ENCODE measurements around the gene PAX8.

PAX8 gene

DNA sequence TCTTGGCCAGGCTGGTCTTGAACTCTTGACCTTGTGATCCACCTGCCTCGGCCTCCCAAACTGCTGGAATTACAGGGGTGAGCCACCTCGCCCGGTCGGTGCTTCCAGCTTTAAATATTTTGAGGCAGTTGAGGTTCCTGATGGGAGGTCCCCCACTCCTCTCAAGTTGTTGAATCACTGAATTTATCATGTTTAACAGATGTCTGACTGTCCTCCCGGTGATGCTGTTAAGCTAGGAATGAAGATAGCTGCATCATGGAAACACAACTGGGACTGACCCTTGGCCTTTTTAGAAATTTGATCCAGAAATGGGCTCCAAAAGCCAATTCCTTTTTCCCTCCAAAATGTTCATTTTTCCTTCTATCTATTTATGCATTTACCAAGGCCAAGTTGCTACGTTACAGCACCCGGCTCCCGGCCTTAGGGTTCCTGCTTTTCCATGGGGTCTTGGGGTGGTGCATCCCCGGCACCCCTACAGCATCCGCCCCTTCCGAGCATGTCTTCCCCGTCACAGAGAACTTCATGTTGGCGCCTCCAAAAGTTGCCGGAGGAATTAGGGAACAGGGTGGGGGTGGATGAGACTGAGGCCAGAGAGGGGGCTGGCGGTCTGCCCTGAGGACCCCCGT lies 43.9 kb downstream of the PAX8 start:
- Histone ChIP-seq H3K27ac (peak overlapping the region; percentile 42 to 54), H3K4me3 (peak overlapping the region; percentile 62)
- no peak for DNase-seq (ENCODE audit: low spot score)
- TF ChIP-seq CTCF (IDR thresholded peaks at IDR 0.05): no peak

DNA sequence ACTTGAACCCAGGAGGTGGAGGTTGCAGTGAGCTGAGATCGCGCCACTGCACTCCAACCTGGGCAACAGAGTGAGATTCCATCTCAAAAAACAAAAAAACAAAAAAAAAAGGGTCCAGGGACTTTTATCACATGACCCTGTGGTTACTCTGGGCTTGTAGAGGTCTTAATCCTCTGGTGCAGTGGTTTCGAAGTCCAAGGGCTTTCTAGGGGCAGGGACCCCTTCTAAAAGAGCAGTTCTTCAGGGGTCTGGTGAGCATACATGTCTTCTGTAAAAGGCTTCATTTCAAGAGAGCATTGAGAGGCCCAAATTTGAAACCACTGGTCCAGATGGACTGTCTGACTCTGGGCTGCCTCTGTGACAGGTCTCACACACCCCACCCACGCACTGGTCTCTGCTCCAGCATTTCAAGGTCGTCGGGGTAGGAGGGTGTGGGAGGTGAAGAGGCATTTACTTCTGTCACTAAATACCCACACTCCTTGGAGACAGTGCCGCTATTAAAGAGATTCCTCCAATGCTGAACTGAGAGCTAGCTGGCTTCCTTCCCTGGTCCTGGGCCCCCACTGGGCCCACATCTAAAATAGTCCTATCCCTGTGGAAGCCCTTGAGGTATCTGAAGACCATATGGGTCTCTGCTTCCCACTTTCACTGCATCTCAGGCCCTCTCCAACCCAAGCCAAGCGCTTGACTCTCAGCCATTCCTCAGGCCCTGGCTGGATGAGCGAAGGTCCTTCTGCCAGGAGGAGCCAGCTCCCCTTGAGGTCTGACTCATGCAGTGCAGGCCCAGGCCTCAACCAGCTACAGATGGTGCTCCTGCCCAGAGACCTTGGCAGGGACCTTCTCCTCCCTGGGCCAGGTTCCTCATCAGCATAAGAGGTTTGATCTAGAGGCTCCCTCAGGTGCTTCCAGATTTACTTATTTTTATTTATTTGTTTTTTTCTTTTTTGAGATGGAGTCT lies 44.8 kb downstream of the PAX8 start:
- no peak for TF ChIP-seq CTCF (IDR thresholded peaks at IDR 0.05)
- Histone ChIP-seq H3K4me3 (no peak overlapping the region), H3K27ac (no peak overlapping the region)
- no peak for DNase-seq (ENCODE audit: low spot score)

DNA sequence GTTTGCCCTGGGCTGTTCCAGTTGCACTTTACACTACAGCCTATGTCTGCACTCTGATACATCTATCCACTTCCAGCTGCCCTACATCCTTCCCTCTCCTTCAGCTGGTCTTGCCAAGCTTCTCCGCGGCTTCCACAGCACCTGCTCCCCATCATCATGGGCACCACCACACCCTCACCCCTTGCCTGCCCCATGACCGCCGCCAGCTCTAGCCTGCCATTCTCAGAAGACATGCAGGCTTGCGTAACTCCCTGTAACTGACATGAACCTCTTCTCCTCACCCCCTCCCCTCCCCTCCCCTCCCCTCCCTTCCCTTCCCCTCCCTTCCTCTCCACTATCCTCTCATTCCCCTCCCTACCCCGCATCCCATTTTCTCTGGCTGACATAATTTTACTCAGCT lies 46.0 kb downstream of the PAX8 start:
- no peak for TF ChIP-seq CTCF (IDR thresholded peaks at IDR 0.05)
- no peak for DNase-seq (ENCODE audit: low spot score)
- Histone ChIP-seq H3K4me3 (no peak overlapping the region), H3K27ac (no peak overlapping the region)

DNA sequence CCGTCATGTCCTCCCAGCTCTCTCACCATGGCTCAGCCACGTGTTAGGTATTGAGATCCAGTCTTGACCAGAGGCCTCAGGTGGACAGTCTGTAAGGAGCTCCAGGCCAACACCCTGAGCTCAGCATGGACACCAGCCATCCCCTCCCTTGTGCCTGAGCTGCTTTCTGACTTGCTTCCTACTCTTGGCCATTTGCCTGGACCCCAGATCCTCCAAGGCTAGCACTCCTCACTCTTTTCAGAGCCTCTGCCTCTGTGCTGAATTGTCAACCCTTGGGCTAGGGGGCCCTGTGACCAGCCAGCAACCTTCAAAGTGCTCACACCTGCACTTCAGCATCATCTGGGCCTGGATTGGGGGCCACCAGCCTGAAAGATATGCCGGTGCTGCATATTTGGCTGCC lies 46.6 kb downstream of the PAX8 start:
- no peak for TF ChIP-seq CTCF (IDR thresholded peaks at IDR 0.05)
- no peak overlapping the region for H3K4me3 ChIP-seq
- no peak overlapping the region for H3K27ac ChIP-seq
- DNase-seq (ENCODE audit: low spot score): no peak

GRCh38 chr2:113231064-113231463 lies 47.7 kb downstream of the PAX8 start:
- Histone ChIP-seq H3K4me3 (no peak overlapping the region), H3K27ac (no peak overlapping the region)
- no peak for TF ChIP-seq CTCF (IDR thresholded peaks at IDR 0.05)
- DNase-seq (ENCODE audit: low spot score): no peak

GRCh38 chr2:113230531-113230930 lies 48.2 kb downstream of the PAX8 start:
- no peak for DNase-seq (ENCODE audit: low spot score)
- H3K4me3 ChIP-seq: no peak overlapping the region
- no peak for TF ChIP-seq CTCF (IDR thresholded peaks at IDR 0.05)
- H3K27ac ChIP-seq: no peak overlapping the region

DNA sequence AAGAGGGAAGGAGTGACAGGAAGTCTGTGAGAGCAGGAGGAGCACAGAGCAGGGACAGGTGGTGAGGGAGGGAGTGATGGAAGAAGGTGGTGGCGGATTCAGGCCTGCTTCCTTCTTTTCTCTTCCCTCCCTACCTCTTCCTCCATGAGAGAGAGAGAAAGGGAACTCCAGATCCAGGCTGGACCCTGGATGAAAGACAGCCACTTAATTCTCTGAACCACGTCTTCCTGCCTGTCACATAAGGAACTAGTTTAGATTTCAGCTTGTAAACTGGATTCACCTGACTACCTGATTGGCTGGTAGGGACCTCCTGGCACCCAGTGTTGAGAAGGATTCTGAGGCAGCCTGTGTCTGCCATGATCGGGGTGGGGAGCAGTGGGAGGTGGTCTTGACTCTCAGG lies 48.9 kb downstream of the PAX8 start:
- Histone ChIP-seq H3K27ac (no peak overlapping the region), H3K4me3 (no peak overlapping the region)
- TF ChIP-seq CTCF (IDR thresholded peaks at IDR 0.05): no peak
- DNase-seq (ENCODE audit: low spot score): no peak

Data from coronary artery (tissue), 2 donors.